H1 (cell line): ENCODE data around the gene IL18R1. TPM values are rescaled to one million over a fixed set of nuclear protein-coding genes. Genes with fewer than 3 reads are reported as not detected.

Experiments used
- CHD7 ChIP-seq: fragments of 300-600 bp; sonication (generic); IDR thresholded peaks from 2 replicates; pipeline ENCODE4 v1.7.1; 2012; ENCODE audit warnings: low read length, moderate library complexity, mild to moderate bottlenecking, inconsistent platforms; ENCODE audit not compliant: insufficient replicate concordance
- JUN ChIP-seq: IDR thresholded peaks from 2 replicates; pipeline ENCODE4 v1.6.1; 2011; ENCODE audit warnings: low read depth, mild to moderate bottlenecking, improper control_type of control experiment, low read length
- polyA plus RNA-seq, 7 experiments: library from polyadenylated mRNA; depleted of rRNA in 3 of 7; stranded (reverse) in 5 of 7; unstranded in 2 of 7; fragments of >200 nt in 5 of 7; fragments of 200-250 nt in 2 of 7; gene quantifications; 1 replicate in 5 of 7; 2 replicates in 1 of 7; 4 replicates in 1 of 7; pipeline versions ENCODE4 v1.2.1 to v1.2.3, GENCODE V29; 2011 to 2013; ENCODE audit warnings: missing spikeins in 2 of 7, mixed read lengths in 2 of 7
- total RNA-seq: library from RNA; stranded (reverse); fragmentation: NEBNext Ultra II Directional; extraction: Animal tissue kit (Norgen Biotek cat#: 25700); gene quantifications from 2 replicates; pipeline ENCODE4 v1.2.1, GENCODE V29; 2021

IL18R1 gene
- total and polyA plus RNA-seq, 2 of the 8 experiments (the other 6 are each of a cell fraction or from before 2014, with no cell fraction given): 0.54 TPM; not detected in 1

GRCh38 chr2:102446936-102447335 is 91.3 kb downstream of the IL18R1 start (continued):
- TF ChIP-seq CHD7: no peak
- no peak for TF ChIP-seq JUN
- TF ChIP-seq, all 59 proteins: peak for 0
